NCI-H1092 treated with DMSO at 0.1 percent for 48 hours (cell line): Measurements from ENCODE around the gene MEG3.

Source experiments
- DNase-seq: peaks from one replicate; lab custom pipeline; 2025; lab: John Stamatoyannopoulos, UW

MEG3 gene

DNA sequence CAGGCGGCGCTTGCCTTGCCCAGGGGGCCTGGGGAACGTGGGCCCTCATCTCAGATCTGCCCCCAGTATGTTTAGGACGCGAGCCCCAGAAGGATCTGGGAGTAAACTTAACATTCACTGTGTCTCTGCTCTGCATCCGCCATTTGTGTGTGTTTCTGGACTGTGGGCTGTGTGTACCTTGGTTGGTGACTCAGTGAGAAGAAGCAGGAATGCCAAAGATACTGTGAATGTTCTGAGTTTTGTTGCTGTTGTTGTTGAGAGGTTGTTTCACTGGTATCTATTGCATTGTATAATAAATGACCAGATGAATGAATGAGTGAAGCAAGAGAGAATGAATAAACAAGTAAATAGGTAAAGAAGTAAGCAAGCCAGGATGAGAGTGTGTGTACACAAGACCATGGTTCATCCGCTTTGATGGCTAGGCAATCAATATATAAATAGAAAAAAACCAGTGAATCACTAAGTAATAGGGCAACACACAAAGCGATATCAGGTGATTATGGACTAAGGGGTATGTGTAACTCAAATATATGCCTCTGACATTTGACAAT, 20.5 kb downstream of the MEG3 start:
- no peak for DNase-seq

DNA sequence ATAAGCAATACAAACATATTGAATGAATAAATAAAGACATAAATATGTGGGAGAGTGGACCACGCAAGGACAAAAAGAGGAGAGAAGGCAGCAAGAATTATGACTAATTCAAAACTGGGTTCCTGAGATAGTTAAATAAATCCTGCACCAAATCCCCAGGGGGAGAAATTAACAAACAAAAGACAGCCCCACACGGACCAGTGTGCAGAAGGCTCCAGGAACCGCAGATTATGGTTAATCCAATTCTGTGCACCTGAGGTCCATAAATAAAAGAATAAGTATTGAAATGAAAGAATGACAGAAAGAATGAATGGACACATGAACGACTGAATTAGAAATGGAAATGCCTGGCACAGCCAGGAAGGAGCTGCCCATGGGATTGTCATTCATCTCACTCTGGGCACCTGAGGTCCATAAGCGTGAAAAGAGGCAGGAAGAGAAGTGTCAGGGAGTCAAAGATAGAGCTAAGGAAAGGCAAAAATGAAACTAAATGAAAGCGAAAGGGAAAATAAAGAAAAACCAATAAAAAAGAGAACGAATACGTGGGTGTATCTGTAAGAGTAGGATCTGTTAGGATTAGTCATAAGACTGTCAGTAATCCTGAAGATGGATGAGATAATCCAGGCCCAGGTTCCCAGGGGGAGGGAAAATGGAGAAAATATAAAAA, 23.3 kb downstream of the MEG3 start:
- no peak for DNase-seq

DNA sequence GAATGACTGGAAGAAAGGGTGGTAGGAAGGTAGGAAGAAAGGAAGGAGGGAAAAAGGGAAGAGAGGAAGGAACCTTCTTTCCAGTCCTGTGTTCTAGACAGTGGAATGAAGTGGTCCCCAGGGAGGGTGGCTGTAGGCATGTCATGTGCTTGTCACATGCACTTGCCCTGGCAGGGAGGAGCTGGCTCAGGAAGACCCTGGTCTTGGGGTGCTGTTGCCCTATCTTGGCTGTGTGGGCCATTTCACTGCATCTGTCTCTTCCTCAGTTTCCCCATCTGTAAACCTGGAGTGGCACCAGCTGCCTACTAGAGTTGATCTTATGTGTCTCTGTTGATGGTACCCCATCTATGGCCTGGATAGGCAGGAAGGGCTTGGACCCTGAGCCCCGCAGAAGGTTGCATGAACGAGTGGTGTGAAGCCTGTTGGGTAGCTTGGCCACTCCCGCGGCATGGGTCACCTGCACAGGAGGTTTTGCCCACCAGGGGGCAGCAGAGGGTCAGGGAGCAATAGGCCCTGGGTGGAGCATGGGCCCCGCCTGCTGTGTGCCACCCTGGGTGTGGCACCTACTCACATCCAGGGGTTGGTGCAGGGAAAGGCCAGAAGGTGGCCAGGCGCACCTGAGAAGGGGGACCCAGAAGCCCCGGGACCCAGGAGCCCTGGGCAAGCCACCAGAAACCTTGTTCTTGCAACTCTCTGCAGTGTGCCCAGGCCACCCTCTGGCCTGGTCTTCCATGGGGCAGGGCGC, 25.1 kb downstream of the MEG3 start:
- DNase-seq, result peak; percentile 25

DNA sequence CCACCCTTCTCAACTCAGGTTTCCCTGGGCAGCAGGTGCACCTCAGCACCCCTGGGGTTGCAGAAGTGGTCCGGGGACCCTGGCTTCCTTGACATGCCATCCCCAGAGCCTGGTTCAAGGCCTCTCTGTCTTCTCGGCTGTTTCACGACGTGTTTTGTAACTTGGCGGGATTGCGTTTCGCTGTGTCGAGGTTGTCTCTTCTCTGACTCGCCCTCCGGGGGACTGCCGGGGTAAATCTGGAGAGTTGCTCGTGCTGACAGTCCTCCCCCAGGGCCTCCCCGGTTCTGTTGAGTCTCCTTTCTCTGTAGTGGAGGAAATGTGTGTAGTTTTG, 25.6 kb downstream of the MEG3 start:
- DNase-seq, result no peak

DNA sequence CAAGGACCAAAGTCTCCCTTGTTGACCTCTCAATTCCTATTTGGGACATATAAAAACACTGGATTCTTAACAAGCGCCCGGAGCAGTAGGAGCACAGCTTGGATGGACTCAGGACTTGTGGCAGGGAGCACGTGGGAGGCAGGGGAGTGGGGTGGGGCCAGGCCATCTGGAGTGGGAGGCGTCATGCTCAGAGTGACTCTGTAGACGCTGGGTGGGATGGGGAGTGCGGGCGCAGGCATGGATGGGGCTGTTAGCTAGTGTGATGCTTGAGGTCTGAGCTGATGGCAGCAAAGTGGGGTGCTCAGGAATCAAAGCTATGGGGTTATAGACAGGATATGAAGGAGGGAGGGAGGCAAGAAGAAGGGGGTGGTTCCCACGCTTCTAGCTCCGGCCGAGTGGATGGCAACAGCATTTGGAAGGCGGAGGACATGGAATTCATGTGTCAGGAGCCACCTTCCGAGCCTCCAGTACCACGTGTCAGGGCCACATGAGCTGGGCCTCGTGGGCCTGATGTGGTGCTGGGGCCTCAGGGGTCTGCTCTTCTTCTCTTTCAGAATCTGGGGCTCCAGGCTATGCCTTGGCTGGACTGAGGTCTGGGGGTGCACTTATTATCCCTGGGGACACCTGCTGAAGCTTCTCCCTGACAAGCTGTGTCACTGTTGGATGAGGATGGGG, 26.2 kb downstream of the MEG3 start:
- no peak for DNase-seq

DNA sequence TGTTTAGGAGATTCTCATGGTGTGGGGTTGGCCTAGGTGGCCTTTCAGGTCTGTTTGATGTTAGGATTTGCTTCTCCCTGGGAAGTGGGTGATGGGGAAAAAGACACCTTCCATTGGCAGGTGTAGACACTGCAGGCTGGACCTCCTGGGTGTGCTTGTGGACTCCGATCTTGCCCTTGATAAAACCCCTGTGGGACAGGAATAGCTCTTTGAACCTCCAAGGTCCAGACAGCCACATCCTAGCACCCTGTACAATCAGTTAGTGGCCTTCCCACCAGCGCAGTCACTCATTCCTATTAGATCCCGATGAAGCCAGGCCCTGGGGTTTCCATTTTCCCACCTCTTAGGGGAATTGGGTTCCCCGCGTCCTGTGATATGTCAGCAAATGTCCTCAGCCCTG, 28.5 kb downstream of the MEG3 start:
- DNase-seq, result no peak

DNA sequence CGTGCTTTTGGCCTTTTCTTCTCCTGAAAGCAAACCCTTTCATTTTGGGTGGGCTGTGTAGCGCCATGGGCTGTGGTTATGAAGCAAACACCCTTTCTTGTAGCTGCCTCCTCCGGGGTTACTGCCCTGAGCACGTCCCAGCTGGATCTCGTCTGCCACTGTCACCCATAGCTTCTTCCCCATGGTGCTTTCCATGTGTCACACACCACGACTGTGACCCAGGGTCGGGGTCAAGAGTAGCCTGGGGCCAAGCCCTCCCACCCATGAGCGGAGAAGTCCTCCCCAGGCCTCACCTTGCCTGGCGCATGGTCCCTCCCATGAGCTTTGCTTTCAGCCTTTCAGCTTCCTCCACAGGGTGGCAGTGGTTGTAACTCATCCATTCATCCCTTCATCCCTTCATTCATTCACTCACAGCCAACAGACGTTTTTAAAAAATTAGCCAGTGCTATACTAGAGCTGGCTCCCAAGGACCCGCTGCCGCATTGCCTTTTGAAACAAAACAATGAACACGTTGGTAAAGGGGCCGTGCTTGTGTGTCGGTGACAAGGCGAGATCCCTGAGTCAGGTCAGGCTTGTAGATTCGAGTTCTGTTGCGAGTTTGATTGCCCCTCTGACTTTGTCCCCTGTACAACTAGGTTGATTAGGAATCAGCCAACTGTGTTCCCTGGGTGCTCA, 29.5 kb downstream of the MEG3 start:
- DNase-seq, result no peak

DNA sequence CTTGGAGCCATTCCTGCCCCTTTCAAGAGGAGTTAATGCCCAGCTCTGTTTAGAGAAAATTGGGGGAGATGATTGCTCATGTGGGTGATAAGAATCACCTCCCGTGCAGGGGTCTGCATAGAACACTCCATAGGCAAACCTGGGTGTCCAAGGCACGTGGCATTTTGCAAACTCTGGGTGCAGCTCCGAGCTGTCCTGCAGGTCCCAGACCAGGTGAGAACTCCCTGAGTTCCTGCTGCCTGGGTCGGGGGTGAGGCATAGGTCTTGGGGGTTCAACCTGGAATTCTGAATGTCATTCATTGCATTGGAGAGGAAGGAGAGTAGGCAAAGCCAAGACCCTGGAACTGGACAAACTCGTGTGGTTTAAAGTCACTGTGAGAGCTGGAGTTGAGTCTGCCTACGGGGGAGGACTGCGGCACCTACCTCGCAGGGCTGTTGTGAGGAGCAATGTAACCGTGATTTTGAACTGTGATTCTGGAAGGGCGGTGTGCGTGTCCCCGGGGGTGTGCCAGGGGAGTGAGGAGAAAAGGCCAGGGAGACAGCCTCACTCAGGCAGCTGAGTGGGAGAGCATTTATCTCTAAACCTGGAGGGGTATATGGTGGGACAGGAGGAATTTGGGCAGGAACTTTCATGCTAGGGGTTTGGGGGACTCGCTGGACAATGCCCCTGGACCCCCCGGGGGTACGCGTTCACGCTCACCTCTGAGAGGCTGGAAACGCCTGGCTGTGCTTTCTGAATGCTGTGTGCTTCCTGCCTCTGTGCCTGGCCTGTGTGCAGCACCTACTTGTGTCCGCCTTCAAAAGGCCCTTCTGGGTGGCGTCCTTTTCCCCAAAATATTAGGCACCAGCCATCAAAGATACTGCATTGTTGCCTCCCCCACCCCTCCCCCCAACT, 30.4 kb downstream of the MEG3 start:
- DNase-seq, result no peak

DNA sequence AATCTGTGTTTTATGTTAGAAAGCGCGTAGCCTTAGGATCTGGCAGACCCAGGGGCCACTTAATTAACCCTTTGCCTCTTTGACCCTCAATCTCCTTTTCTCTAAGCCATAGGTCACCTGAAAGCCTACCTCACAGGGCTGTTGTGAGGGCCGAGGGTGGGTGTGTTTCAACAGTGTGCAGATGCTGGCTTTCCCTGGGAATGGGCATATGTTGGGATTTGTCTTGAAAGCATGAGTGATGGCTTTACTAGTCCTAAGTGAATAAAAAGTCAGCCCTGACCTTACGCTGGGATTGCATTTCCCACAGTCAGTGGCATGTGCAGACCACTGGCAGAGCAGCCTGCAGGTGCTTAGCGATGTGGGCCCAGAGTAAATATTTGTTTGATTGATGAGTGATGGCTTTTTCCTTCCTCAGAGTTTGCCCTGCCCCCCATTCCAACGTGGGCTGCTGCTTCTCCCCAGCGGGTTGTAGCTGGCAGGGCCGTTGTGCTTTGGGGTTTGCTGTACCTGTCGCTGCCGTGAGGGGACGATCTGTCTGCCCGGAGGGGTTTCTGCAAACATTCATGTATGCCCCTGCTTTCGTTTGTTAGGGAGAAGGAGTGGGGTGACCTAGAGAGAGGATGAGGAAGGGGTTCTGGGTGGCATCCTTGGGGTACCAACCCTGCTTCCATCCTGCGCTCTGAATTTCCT, 31.5 kb downstream of the MEG3 start:
- DNase-seq, result no peak

DNA sequence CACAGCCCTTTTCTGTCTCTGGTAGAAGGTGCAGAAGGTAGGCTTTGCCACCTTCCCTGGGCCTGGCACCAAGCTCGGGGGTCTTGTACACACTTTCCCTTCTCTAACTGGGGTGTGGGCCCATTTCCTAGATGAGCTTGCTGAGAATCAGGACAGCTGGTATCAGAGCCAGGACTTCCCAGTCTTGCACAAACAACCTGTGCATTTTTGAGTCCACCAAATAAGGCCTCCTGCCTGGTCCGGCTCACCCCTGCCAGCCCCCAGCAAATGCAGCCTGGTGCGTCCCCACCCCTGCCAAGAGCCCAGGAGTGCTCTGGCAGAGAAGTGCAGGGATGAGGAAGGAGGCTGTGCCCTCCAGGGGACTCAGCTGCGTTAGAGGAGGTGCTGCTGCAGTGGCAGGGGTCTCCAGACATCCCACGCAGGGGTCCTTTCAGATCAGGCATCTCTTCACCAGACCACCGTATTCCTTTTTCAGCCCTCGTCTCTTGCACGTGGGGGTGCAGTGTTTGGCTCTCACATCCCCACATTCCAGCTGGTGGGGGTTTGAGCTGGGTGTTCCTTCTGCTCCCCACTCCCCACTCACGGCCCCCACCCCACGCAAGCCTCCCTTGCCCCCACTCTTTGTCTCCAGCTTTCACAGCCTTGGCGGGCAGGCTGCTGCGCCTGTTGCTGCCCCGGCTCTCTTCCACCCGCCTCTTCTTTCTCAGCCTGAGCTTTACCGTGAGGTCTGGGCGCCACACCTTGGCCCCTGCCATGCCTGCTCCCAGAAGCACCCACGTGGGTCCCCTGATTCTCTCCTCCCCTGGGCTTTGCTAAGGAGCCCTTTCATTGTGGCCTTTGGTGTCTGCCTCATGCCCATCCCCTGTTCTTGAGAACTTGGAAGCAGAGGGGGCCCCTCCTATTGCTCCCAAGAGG, 32.3 kb downstream of the MEG3 start:
- DNase-seq, result no peak

DNA sequence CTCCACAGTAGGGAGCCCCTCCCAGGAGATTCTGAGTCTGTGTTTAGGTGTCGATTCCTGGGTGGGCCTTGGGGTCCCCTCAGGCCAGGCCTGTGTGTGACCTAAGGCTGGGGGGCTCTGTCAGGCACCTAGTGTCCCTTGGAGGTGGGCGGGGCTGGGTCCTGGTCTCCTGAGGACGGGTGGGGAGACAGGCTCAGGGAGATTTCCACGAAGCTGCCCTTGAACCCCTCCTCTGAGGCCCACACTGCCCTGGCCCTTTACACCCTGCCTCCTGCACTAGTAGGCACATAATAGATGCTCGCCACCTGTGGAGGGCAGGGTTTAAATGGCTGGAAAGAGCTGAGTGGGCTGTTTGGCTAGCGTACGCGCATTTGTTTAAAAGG, 32.9 kb downstream of the MEG3 start:
- no peak for DNase-seq

DNA sequence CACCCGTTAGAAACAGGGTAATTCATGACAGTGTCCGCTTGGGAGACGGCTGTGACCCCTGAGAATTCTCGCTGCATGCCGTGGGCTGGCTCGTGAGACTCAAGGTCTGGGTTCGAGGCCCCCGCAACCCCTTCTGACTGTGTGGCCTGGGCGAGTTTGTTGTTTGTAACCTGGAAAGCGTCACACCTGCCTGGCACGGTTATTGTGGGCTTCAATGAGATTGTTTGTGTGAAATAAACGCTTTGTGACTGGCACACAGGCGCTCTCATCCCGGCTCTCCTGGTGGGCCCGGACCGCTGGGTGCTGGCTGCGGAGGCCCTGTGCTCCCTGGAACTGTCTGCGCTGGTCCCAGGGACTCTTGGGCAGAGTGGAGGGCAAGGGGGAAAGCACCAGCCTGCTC, 33.9 kb downstream of the MEG3 start:
- DNase-seq, result no peak

DNA sequence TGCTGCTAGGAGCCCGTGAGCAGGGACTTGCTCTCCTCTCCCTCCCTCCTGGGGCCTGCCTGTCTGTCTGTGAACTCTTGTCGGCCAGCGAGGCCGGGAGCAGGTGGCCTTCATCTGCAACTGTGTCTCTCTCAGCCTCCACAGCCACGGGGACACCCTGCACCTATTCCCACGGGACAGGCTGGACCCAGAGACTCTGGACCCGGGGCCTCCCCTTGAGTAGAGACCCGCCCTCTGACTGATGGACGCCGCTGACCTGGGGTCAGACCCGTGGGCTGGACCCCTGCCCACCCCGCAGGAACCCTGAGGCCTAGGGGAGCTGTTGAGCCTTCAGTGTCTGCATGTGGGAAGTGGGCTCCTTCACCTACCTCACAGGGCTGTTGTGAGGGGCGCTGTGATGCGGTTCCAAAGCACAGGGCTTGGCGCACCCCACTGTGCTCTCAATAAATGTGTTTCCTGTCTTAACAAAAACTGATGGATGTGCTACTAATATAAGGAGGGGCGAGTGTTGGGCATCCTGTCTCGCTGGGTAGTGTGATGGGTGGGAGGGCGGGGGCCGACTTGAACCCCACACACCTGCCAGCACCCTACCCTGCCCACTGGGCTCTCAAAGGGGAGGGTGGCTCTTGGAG, 34.8 kb downstream of the MEG3 start:
- no peak for DNase-seq

DNA sequence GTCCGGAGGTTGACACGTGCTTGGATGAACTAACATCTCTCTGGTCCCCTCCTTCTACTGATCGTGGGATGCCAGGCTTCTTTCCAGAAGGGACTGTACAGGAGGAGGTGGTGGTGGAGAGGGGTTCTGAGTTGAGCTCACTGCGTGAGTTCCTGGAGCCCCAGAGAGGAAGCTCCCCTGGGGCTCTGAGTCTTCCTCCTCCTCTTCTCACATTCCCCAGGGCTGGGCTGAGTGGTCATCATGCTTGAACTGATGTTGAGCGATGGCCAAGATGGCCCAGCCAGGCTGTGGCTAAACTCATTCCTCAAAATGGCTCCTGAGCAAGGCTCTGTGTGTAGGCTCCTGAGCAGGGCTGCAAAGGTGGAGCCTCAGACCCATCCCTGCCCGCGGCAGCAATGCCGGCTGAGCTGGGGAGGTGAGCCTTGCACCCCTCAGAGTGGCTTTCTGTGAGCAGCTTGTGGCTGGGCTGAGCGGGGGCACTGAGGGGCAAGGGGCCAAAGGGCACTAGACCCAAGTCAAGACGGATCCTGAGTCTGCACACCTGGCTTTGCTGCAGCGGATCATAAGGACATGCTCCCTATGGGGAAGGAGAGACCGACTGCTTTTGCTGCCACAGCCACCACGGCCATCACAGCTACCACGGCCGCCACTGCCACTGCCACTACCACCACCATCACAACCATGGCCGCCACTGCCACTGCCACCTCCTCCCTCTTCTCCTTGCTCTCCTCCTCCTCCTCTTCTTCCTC, 35.4 kb downstream of the MEG3 start:
- no peak for DNase-seq

DNA sequence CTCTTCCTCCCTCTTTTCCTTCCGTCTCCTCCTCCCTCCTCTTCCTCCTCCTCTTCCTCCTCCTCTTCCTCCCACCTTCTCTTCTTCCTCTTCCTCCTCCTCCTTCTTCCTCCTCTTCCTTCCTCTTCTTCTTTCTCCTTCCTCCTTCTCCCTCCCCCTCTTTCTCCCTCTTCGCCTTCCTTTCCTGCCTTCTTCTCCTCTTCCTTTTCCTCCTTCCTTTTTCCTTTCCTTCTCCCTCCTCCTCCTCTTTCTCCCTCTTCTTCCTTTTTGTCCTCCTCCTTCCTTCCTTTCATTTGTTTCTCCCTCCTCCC, 36.0 kb downstream of the MEG3 start:
- DNase-seq, result no peak

DNA sequence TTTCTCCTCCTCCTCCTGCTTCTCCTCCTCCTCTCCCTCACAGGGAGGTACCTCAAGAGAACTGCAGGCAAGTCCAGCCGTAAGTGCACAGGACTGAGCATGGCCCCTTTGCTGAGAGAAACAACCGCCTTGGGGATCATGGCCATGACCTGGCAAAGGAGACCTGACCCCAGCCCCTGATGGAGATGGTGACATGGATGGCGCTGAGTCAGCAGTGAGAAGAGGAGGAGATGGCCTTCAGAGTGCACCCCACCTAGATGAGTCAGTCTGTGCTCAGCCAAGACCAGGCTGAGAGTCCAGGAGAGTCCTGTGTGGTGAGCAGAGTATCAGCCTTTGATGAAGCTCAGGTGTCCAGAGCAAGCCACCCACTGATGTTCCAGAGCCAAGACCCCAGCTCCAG, 36.4 kb downstream of the MEG3 start:
- DNase-seq, result no peak

DNA sequence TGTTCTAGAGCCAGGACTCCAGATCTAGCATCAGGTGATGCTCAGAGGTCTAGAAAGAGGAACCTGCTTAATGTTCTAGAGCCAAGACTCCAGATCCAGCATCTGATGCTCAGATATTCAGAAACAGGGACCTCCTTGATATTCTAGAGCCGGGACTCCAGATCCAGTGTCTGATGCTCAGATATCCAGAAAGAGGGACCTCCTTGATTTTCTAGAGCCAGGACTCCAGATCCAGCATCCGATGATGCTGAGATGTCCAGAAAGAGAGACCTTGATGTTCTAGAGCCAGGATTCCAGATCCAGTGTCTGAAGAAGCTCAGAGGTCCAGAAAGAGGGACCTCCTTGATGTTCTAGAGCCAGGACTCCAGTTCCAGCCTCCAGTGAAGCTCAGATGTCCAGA, 36.9 kb downstream of the MEG3 start:
- DNase-seq, result no peak

DNA sequence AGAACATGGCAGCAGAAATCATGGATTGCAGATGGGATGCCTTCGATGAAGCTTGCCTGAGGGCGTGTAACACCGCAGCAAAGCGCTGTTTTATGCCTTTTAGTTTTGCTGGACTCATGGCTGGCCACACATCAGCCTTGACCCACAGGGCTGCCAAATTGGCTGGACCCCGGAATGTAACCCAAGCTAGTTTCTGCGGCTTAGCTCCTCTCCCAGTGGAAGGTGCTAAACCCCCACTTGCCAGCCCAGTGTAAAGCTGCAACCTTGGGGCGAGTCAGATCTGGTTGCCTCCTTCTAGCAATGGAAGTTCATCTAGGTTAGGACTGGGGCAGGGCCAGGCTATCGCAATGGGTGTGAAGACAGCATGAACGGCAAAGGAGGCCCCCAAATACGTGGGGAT, 38.3 kb downstream of the MEG3 start:
- DNase-seq, result no peak
